Measurements from ENCODE around the gene PRKCD.

- TF ChIP-seq, protein P1, sequence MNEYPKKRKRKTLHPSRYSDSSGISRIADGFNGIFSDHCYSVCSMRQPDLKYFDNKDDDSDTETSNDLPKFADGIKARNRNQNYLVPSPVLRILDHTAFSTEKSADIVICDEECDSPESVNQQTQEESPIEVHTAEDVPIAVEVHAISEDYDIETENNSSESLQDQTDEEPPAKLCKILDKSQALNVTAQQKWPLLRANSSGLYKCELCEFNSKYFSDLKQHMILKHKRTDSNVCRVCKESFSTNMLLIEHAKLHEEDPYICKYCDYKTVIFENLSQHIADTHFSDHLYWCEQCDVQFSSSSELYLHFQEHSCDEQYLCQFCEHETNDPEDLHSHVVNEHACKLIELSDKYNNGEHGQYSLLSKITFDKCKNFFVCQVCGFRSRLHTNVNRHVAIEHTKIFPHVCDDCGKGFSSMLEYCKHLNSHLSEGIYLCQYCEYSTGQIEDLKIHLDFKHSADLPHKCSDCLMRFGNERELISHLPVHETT (CRISPR knock-in tag; conservative IDR thresholded peaks at IDR 0.05 in 1 of 2, IDR thresholded peaks at IDR 0.05 in 1 of 2) = no peak
- TF ChIP-seq HSF4 (CRISPR knock-in tag; IDR thresholded peaks at IDR 0.05; ENCODE audit: borderline replicate concordance) (no peak), ZNF740 (CRISPR knock-in tag; IDR thresholded peaks at IDR 0.05) (no peak), ZNF740 (tag; IDR thresholded peaks at IDR 0.05) (no peak), TARDBP (IDR thresholded peaks at IDR 0.05) (no peak), BRD9 (IDR thresholded peaks at IDR 0.05; ENCODE audit: low read depth, partially characterized antibody) (no peak), HINFP (tag; conservative IDR thresholded peaks at IDR 0.05; ENCODE audit: low read depth) (no peak), CTCF (IDR thresholded peaks at IDR 0.05 in 2 of 3, conservative IDR thresholded peaks at IDR 0.05 in 1 of 3; ENCODE audit: insufficient read depth in 2 of 3, low read depth in 1 of 3, low read length in 3 of 3) (no peak), CBX3 (IDR thresholded peaks at IDR 0.05; ENCODE audit: borderline replicate concordance in 1 of 2, low read length in 2 of 2) (no peak), MAFF (IDR thresholded peaks at IDR 0.05; ENCODE audit: low read length) (no peak), PKNOX1 (IDR thresholded peaks at IDR 0.05) (no peak), HDAC6 (IDR thresholded peaks at IDR 0.05; ENCODE audit: low read depth, low read length) (no peak), ADNP (tag; IDR thresholded peaks at IDR 0.05) (no peak), ZNF239 (CRISPR knock-in tag; IDR thresholded peaks at IDR 0.05) (no peak)
- TF ChIP-seq, protein P2, sequence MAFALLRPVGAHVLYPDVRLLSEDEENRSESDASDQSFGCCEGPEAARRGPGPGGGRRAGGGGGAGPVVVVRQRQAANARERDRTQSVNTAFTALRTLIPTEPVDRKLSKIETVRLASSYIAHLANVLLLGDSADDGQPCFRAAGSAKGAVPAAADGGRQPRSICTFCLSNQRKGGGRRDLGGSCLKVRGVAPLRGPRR (CRISPR knock-in tag; IDR thresholded peaks at IDR 0.05) = no peak
Observed at GRCh38 chr3:53170325-53171063, 9.5 kb downstream of the PRKCD start.
